Stimulated activated naive CD8-positive, alpha-beta T cell treated with anti-CD3 and anti-CD28 coated beads, Interleukin-15, Interleukin-2, amounts not matched to agents 100 U/mL and 50 U/mL, for 24 hours (primary cell): Measurements from ENCODE around the gene SLC9A5.
A peak's percentile ranks its signal among the peaks of the same experiment; 100 is the strongest.

Experiments used
- ATAC-seq: fragments of 150-1000 bp; cut with Tn5 transposase; one replicate; pipeline ENCODE4 v1.10.0; 2021
- DNase-seq: peaks from one replicate; pipeline ENCODE4 v3.0.0; 2021

SLC9A5 gene

GRCh38 chr16:67311607-67312488 lies 63.1 kb downstream of the SLC9A5 start:
- ATAC-seq (peak; percentile 98), DNase-seq (peak; percentile 85)

- no peak for DNase-seq
- ATAC-seq, result no peak
Measured at GRCh38 chr16:67312719-67313118, 63.9 kb downstream of the SLC9A5 start.

- ATAC-seq, result no peak
- no peak for DNase-seq
Measured at GRCh38 chr16:67317853-67318252, 69.1 kb downstream of the SLC9A5 start.
